ENCODE results near the gene CREG2. TPM values are rescaled to one million over a fixed set of nuclear protein-coding genes. Genes with fewer than 3 reads are reported as not detected.

Gene CREG2
- total RNA-seq, 1 experiment from 2014 or later, result 0.21 TPM

DNA sequence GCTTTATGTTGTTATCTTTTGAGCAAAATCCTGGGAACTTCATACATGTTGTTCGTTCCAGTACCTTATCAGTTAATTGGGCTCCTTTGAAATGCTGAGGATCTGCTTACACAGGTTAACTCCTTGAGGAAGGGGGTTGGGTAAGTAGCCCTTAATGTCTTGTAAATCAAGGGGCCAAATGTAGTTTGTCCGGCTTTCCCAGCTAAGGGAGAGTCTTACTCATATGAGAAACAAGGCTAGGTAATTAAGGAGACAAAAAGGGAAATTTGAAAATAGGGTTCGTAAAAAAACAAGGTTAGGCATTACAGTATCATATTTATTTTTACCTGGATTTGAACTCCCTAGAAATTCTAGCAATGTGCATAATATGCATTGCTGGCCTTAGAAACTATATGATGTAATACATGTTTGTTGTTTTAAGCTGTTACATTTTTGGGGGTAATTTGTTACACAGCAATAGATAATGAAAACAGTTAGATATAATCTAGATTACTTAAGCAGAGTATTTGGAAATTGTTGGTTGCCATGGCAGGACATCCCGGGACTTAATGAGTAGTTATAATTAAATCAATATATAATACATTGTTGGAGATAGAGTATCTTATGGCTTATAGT lies 47.9 kb downstream of the CREG2 start:
- in situ Hi-C loops (cut with HindIII; ENCODE audit: low pct_unique_long_range_greater_than_20kb, low sequenced_read_pairs) (no loop called here), intact Hi-C loops (cut with micrococcal nuclease; ENCODE audit: unreplicated experiment) (no loop called here)
- TF ChIP-seq, protein P1, sequence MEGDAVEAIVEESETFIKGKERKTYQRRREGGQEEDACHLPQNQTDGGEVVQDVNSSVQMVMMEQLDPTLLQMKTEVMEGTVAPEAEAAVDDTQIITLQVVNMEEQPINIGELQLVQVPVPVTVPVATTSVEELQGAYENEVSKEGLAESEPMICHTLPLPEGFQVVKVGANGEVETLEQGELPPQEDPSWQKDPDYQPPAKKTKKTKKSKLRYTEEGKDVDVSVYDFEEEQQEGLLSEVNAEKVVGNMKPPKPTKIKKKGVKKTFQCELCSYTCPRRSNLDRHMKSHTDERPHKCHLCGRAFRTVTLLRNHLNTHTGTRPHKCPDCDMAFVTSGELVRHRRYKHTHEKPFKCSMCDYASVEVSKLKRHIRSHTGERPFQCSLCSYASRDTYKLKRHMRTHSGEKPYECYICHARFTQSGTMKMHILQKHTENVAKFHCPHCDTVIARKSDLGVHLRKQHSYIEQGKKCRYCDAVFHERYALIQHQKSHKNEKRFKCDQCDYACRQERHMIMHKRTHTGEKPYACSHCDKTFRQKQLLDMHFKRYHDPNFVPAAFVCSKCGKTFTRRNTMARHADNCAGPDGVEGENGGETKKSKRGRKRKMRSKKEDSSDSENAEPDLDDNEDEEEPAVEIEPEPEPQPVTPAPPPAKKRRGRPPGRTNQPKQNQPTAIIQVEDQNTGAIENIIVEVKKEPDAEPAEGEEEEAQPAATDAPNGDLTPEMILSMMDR (IDR thresholded peaks at IDR 0.05), result no peak
- TF ChIP-seq, protein P2, sequence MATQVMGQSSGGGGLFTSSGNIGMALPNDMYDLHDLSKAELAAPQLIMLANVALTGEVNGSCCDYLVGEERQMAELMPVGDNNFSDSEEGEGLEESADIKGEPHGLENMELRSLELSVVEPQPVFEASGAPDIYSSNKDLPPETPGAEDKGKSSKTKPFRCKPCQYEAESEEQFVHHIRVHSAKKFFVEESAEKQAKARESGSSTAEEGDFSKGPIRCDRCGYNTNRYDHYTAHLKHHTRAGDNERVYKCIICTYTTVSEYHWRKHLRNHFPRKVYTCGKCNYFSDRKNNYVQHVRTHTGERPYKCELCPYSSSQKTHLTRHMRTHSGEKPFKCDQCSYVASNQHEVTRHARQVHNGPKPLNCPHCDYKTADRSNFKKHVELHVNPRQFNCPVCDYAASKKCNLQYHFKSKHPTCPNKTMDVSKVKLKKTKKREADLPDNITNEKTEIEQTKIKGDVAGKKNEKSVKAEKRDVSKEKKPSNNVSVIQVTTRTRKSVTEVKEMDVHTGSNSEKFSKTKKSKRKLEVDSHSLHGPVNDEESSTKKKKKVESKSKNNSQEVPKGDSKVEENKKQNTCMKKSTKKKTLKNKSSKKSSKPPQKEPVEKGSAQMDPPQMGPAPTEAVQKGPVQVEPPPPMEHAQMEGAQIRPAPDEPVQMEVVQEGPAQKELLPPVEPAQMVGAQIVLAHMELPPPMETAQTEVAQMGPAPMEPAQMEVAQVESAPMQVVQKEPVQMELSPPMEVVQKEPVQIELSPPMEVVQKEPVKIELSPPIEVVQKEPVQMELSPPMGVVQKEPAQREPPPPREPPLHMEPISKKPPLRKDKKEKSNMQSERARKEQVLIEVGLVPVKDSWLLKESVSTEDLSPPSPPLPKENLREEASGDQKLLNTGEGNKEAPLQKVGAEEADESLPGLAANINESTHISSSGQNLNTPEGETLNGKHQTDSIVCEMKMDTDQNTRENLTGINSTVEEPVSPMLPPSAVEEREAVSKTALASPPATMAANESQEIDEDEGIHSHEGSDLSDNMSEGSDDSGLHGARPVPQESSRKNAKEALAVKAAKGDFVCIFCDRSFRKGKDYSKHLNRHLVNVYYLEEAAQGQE (IDR thresholded peaks at IDR 0.05; ENCODE audit: insufficient read depth in 1 of 2, low read depth in 2 of 2, low read length in 1 of 2), result no peak
- TF ChIP-seq POLR2AphosphoS5 (IDR thresholded peaks at IDR 0.05; ENCODE audit: low read depth, low read length), result no peak
- TF ChIP-seq SIN3A (IDR thresholded peaks at IDR 0.05; ENCODE audit: borderline replicate concordance, insufficient read depth, low read depth, low read length), result no peak
- no peak for TF ChIP-seq TCF7L2 (IDR thresholded peaks at IDR 0.05; ENCODE audit: low read depth, low read length)
- no TSS peak for BruUV-seq (replicated peaks)
- ATAC-seq (no peak), DNase-seq (ENCODE audit: low read depth, low spot score) (no peak)
- Histone ChIP-seq H3K36me3 (ENCODE audit: control insufficient read depth, insufficient read depth, low read length) (no peaks in the 10 kb centered on the region), H3K4me3 (ENCODE audit: low read depth in 2 of 2, low read length in 2 of 2) (no peak overlapping the region), H3K27me3 (ENCODE audit: control insufficient read depth, insufficient read depth, low read length) (no peaks in the 10 kb centered on the region), H3K9me3 (ENCODE audit: control insufficient read depth, insufficient read depth, low read depth, low read length) (no peaks in the 10 kb centered on the region), H3K4me1 (ENCODE audit: control insufficient read depth, insufficient read depth, low read length) (no peaks in the 10 kb centered on the region; the same call in 1 of the 2 replicates), H3K27ac (ENCODE audit: low read length) (no peak overlapping the region)
- CTCF ChIA-PET, result no interaction called here
- POLR2A ChIA-PET, result no interaction called here

DNA sequence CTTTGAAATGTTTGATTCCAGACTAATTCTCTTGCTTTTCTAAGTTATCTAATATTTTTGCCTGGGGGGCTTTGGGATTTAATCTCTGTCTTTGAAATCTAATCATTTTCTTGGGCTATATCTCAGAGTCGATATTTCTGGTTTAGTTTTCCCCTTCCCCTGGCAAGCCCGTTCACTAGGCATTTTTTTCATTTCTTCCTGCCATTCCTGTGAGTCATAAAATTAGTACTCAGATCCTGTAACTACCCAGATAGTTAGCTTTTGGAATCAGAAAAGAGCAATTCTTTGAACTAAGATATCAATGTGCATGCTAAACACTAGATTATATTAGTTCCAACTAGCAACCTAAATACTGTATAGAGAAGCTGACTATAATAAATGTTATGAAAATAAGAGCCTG lies 49.4 kb downstream of the CREG2 start:
- no peaks in the 10 kb centered on the region for H3K9me3 ChIP-seq (ENCODE audit: control insufficient read depth, insufficient read depth, low read depth, low read length)
- no TSS peak for BruUV-seq (replicated peaks)
- TF ChIP-seq POLR2AphosphoS5 (IDR thresholded peaks at IDR 0.05; ENCODE audit: low read depth, low read length), result no peak
- TF ChIP-seq, protein P2 (IDR thresholded peaks at IDR 0.05; ENCODE audit: insufficient read depth in 1 of 2, low read depth in 2 of 2, low read length in 1 of 2), result no peak
- TF ChIP-seq SIN3A (IDR thresholded peaks at IDR 0.05; ENCODE audit: borderline replicate concordance, insufficient read depth, low read depth, low read length), result no peak
- no peak for TF ChIP-seq TCF7L2 (IDR thresholded peaks at IDR 0.05; ENCODE audit: low read depth, low read length)
- TF ChIP-seq, protein P1 (IDR thresholded peaks at IDR 0.05), result no peak
- ATAC-seq (no peak), DNase-seq (ENCODE audit: low read depth, low spot score) (no peak)
- in situ Hi-C loops (cut with HindIII; ENCODE audit: low pct_unique_long_range_greater_than_20kb, low sequenced_read_pairs), result no loop called here
- no peaks in the 10 kb centered on the region for H3K36me3 ChIP-seq (ENCODE audit: control insufficient read depth, insufficient read depth, low read length)
- H3K4me1 ChIP-seq (ENCODE audit: control insufficient read depth, insufficient read depth, low read length), result no peaks in the 10 kb centered on the region; the same call in 1 of the 2 replicates
- no peak overlapping the region for H3K27ac ChIP-seq (ENCODE audit: low read length)
- intact Hi-C loops (cut with micrococcal nuclease; ENCODE audit: unreplicated experiment), result no loop called here
- CTCF ChIA-PET, result no interaction called here
- H3K4me3 ChIP-seq (ENCODE audit: low read depth in 2 of 2, low read length in 2 of 2), result no peak overlapping the region
- POLR2A ChIA-PET, result no interaction called here
- H3K27me3 ChIP-seq (ENCODE audit: control insufficient read depth, insufficient read depth, low read length), result no peaks in the 10 kb centered on the region
